ENCODE results near the gene PERM1.

GRCh38 chr1:966704-967300 is 15.1 kb downstream of the PERM1 start:
- no peak for TF ChIP-seq CTCF (IDR thresholded peaks at IDR 0.05)
- TF ChIP-seq TCF7L2 (IDR thresholded peaks at IDR 0.05; ENCODE audit: low read depth, low read length), result no peak

Data from Panc1 (cell line).